ENCODE data around the gene SMIM44.

Gene SMIM44

GRCh38 chr19:3477506-3477905 is 5.7 kb downstream of the SMIM44 start:
- no peak for DNase-seq (ENCODE audit: low read depth)

- no peak for DNase-seq (ENCODE audit: low read depth)
Measured at GRCh38 chr19:3476830-3477229, 6.4 kb downstream of the SMIM44 start.

- no peak for DNase-seq (ENCODE audit: low read depth)
Measured at GRCh38 chr19:3475449-3475848, 7.8 kb downstream of the SMIM44 start.

- DNase-seq (ENCODE audit: low read depth): no peak
Measured at GRCh38 chr19:3474614-3475013, 8.6 kb downstream of the SMIM44 start.

DNA sequence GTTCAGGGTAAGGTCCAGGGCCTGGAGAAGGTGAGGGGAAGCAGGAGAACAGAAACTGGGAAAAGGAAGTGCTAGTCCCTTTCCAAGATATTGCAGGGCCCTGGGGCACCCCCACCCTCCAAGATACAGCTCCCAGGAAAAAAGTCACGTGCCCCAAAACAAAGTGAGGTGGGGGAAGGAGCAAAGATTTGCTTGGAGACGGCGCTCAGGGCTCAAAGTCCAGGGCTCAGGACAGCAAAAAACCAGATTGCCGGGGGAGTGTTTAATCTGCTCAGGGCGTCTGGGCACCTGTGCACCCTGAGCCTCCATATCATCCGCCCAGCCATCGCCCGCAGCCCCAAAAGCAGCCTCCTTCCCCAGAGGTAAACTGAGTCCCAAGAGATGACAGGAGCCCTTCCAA is 9.2 kb downstream of the SMIM44 start:
- no peak for DNase-seq (ENCODE audit: low read depth)

- peak; percentile 17 for DNase-seq (ENCODE audit: low read depth)
Measured at GRCh38 chr19:3471954-3472655, 11.1 kb downstream of the SMIM44 start.

GRCh38 chr19:3470500-3471128 is 12.6 kb downstream of the SMIM44 start:
- no peak for DNase-seq (ENCODE audit: low read depth)

DNA sequence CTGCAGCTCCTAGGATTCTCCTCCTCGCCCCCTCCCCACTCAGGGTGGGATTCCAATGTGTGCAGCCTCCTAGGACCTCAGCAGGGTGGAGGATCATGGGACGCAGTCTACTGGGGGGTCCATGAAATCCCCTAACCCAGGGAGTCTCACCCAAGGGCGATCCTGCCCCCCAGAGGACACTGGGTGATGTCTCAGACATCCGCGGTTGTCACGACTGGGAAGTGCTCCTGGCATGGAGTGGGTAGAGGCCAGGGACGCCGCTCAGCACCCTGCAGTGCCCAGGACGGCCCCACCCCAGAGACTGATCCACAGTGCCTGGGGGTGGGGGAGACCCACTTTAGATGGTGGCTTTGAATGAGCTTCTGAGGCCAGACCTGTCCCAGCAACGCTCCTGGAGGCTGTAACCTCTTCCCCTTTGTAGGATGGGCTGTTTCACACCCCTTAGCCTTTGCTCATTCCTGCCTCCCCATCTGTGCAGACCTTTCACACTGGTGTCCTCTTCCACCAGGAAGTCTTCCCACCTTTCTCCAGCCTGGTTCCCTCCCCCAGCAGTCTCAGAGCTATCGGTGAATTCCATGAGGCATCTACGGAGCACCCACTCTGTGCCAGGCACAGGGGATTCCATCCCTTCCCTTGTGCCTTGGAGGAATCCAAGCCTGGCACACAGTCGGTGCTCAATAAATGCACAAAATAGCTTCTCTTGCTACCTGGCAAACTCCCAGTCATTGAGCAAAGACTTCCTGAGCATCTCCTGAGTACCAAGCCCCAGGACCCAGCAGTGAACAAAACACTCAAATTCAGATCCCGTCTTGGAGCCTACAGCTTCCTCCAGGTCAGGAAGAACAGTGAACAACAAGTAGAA is 13.4 kb downstream of the SMIM44 start:
- no peak for DNase-seq (ENCODE audit: low read depth)

DNA sequence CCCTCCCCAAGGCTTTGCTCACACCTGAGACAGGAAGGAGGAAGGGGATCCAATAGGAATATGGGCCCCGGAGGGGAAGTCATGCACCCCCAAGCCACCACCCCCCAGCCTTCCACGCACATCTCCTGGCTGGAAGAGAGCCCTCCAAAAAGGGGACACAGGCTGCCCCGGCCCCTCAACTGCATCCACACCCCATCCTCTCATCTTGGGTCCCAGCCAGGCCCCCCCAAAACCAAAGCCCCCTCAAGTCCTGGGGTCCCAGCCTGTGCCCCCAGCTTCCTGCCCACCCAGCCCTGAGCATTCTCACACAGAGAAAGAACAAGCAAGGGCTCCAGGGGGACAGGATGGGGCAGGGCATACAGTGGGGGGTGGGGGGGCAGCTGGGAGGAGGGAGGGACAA is 15.0 kb downstream of the SMIM44 start:
- DNase-seq (ENCODE audit: low read depth): no peak

DNA sequence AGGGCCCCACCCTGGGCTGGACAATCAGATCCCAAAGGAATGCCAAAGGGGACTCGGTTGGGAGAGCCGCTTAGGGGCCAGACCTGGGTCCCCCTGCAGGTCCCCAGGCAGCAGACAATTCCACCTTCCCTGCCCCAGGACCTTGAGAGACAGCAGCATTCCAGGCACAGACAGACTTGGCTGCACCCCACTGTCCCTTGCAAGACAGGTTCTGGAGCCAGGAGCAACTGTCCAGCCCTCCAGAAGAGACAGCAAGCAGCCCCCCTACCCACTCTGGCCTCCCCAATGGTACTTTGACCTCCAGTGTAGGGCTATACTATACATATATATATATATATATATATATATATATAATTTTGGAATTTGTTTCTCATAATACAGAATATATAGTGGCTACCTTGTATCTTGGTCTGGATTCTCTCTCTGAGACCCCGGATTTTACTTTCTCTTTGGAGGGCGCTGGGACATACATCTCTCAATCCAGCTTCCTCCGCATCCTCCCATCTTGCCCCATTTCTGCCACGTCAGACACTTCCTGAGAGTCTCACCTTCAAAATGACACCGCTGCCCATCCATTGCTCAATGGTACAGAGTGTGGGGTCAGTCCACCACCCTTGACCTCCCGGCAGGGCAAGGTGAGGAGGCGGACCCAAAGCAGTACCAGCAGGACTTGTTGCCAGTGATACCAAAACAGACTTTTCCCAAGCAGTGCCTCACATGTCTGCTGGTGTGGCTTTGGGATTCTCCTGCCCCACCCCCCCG is 15.6 kb downstream of the SMIM44 start:
- no peak for DNase-seq (ENCODE audit: low read depth)

DNA sequence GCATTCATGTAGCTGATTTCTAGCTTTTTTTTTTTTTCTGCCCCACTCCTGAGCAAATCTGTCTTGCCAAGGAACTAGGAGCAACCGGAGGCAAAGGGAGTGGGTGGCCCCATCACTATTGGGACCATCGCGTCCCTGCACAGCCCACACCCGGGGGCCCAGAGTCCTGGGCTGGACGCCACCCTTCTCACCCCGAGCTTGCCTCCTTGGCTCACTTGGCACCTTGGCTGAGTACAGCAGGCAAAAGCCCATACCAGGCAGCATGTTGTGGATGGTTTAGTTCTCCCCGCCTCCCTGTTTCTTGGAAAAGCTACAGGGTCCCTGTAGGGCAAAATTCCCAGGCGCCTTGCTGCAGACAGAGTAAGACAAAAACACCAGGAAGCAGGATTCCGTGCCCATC is 16.6 kb downstream of the SMIM44 start:
- no peak for DNase-seq (ENCODE audit: low read depth)

- no peak for DNase-seq (ENCODE audit: low read depth)
Measured at GRCh38 chr19:3465552-3465951, 17.7 kb downstream of the SMIM44 start.

DNA sequence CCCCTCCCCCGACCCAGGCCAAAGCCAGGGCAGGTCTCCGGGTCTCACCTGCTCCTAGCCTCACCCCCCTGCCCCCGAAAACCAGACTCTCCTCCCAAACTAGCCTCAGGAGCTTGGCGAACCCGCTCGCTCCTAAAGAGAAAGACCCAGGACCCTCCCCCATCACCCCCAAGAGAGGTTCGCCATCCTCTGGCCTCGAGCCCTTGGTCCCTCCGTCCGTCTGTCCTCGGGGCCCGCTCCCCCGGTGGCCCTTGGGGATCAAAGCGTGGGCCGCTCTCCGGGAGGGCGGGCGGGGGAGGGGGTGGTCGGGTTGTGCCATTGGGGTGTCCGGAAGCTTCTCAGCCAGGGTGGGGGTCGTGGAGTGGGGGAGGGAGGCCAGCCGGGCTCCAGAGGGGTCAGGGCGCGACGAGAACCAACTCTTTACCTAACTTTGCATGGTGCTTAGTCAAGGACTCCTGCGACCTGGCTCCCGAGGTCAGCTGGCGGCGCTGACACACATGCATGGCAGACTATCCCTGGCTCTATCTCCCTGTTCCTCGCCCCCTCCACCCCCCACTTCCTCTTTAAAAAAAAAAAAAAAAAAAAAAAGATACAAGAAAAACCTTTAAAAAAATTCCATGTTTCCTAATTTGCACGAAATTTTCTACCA is 18.5 kb downstream of the SMIM44 start:
- DNase-seq (ENCODE audit: low read depth): no peak

- no peak for DNase-seq (ENCODE audit: low read depth)
Measured at GRCh38 chr19:3463714-3464586, 19.3 kb downstream of the SMIM44 start.

DNA sequence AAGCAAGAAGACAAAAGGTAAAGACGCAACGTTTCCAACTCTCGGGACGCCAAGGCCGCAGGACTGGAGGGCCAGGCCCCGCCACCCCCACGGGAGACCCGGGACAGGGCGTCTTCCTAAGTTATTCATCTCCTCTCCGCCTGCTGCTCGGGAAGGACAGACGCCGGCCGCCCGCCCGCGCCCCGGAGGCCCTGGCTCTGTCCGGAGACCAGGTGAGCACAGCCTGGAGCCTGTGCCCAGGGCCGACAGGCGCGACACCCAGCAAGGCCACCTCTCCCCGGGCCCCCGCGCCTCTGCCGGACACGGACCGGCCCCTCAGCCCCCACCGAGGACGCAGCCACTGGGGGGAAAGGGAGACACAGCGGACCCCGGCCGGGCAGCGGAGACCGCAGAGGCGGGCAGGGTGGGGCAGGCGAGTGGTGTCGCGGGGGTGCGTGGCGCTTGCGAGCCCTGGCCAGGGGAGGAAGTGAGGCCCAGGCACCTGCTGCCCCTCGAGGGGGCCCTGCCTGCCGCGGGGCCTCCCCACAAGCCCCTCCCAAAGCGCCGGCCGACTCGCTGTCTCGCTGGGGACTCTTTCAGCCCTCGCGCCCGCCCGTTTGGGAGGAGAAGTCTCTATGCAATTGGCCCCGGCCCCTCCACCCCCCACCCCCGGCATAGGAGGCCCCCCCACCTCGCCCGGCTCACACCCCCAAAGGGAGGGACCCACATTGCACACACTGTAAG is 20.1 kb downstream of the SMIM44 start:
- no peak for DNase-seq (ENCODE audit: low read depth)

- no peak for DNase-seq (ENCODE audit: low read depth)
Measured at GRCh38 chr19:3459965-3460582, 23.2 kb downstream of the SMIM44 start.

DNA sequence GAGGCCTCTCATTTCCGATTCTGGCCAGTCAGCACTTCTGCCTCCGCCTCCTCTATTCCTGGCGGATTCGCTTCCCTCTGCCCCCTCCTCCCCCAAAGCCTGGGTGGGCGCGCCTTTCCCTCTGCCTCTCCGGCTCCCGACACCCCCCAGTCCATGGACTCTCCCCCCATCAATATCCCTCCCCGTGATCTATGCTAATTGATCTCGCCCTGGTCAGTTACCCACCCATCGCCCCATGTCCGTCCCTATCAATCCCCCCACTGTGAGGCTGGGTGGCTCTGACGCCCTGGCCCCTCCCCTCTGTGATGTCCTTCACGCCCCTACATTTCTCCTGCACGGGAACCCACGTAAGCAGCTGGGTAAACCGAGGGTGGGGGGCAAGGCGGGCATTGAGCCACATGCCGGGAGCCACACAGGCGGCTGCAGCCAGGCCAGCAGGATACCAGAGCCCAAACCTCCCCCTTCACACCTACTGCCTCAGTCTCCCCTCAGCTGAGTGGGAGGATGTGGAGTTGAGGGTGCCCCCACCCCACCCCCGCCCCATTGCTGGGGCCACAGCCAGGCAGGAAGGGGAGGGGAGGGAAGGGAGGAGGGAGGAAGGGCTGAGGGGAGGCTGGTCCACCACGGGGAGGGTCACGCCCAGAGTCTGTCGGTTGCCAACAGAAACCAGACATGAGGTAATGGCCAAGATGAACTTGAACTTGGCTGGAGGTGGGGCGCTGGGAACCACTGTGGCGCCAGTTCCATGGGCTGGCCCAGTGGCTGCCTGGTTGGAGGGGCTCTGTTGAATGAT is 24.0 kb downstream of the SMIM44 start:
- no peak for DNase-seq (ENCODE audit: low read depth)

DNA sequence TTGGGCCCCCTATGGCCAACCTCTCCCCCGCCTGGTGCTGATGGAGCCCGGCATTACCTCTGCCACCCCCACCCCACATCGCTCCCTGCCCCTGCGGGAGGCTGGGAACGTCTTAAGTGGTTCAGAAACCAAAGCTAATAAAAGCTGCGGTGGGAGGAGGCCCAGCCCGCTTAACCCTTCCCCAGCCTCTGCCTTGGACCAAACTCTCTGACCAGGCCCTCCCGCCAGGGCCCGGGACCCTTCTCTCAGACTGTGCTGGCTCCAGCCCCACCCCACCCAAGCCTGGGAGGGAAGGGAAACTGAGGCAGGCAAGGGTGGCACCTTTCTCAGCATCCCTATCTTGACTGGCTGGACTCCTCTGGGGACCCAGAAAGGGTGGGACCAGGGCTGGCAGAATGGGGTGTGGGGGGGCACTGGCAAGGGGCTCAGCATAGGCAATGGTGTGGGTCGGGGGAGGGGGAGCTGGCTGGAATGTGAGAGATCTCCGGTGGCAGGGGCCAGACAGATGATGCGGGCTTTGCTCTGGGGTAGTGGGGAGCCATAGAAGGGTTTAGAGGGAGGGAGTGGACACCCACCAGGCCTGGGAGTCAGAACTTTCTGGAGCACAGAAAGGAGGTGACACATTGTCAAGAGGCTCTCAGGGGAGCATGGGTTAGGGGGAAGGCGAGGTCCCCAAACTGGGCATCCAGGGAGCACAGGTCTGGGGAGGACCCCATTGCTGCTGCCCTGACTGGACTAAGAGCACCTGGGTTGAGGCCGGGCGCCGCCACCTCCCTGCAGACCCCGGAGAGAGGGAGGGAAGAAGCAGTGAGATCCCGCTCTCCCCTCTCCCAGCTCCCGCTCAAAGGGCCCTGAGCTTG is 24.8 kb downstream of the SMIM44 start:
- DNase-seq (ENCODE audit: low read depth): no peak

All from stimulated activated CD8-positive, alpha-beta memory T cell treated with anti-CD3 and anti-CD28 coated beads, Interleukin-7, amount 100 ng/mL, for 24 hours (primary cell).